GM18520 (cell line): ENCODE results near the gene TXNDC17.
"Not testable (repeated sequence)": the region's sequence is repeated elsewhere in the genome, so short reads cannot be mapped to it uniquely, and the experiment has no call there.

Experiments
- ATAC-seq: cut with Tn5 transposase; IDR thresholded peaks from one replicate; pipeline ENCODE4 v1.9.1; 2021; ENCODE audit not compliant: unreplicated experiment

TXNDC17 gene

GRCh38 chr17:6640536-6641246, at the start of gene TXNDC17, which contains the start of gene KIAA0753:
TXNDC17 (plus strand) TSS chr17:6641060; CDS start chr17:6641083, 23 bp downstream.
KIAA0753 (minus strand) TSS chr17:6640711; CDS start chr17:6635103, 5,608 bp downstream.
- ATAC-seq: peak; percentile 83

- no peak for ATAC-seq
Measured at GRCh38 chr17:6591599-6592158, 49.2 kb upstream of the TXNDC17 start.

- no peak for ATAC-seq
Measured at GRCh38 chr17:6592173-6592572, 48.7 kb upstream of the TXNDC17 start.

- ATAC-seq: not testable (repeated sequence)
Measured at GRCh38 chr17:6593371-6593770, 47.5 kb upstream of the TXNDC17 start.

- ATAC-seq: no peak
Measured at GRCh38 chr17:6596081-6596480, 44.8 kb upstream of the TXNDC17 start.

GRCh38 chr17:6596511-6596910, 44.3 kb upstream of the TXNDC17 start:
- ATAC-seq: no peak

- ATAC-seq: no peak
Measured at GRCh38 chr17:6596941-6597340, 43.9 kb upstream of the TXNDC17 start.

- ATAC-seq: no peak
Measured at GRCh38 chr17:6597727-6598126, 43.1 kb upstream of the TXNDC17 start.

- no peak for ATAC-seq
Measured at GRCh38 chr17:6599364-6599763, 41.5 kb upstream of the TXNDC17 start.

- no peak for ATAC-seq
Measured at GRCh38 chr17:6602141-6602540, 38.7 kb upstream of the TXNDC17 start.

GRCh38 chr17:6603744-6604325, 37.0 kb upstream of the TXNDC17 start:
- no peak for ATAC-seq

- ATAC-seq: no peak
Measured at GRCh38 chr17:6605142-6605541, 35.7 kb upstream of the TXNDC17 start.

- no peak for ATAC-seq
Measured at GRCh38 chr17:6608321-6608720, 32.5 kb upstream of the TXNDC17 start.

- no peak for ATAC-seq
Measured at GRCh38 chr17:6610011-6610410, 30.8 kb upstream of the TXNDC17 start.

- no peak for ATAC-seq
Measured at GRCh38 chr17:6611231-6611630, 29.6 kb upstream of the TXNDC17 start.

GRCh38 chr17:6623941-6624340, 16.9 kb upstream of the TXNDC17 start:
- ATAC-seq: no peak

- ATAC-seq: no peak
Measured at GRCh38 chr17:6626616-6627015, 14.2 kb upstream of the TXNDC17 start.

GRCh38 chr17:6627019-6627418, 13.8 kb upstream of the TXNDC17 start:
- ATAC-seq: no peak

- ATAC-seq: no peak
Measured at GRCh38 chr17:6630390-6630789, 10.5 kb upstream of the TXNDC17 start.

- ATAC-seq: no peak
Measured at GRCh38 chr17:6632530-6632929, 8.3 kb upstream of the TXNDC17 start.

- ATAC-seq: no peak
Measured at GRCh38 chr17:6633263-6633662, 7.6 kb upstream of the TXNDC17 start.

GRCh38 chr17:6636105-6636504, 4.8 kb upstream of the TXNDC17 start:
- no peak for ATAC-seq
